GM18868 (cell line): ENCODE data around the gene NUS1.
A peak's percentile ranks its signal among the peaks of the same experiment; 100 is the strongest.
"Not testable (repeated sequence)": the region's sequence is repeated elsewhere in the genome, so short reads cannot be mapped to it uniquely, and the experiment has no call there.

Source experiments
- ATAC-seq: cut with Tn5 transposase; IDR thresholded peaks from one replicate; pipeline ENCODE4 v1.9.1; 2021; ENCODE audit warnings: mild to moderate bottlenecking, moderate library complexity; ENCODE audit not compliant: unreplicated experiment

The NUS1 gene

DNA sequence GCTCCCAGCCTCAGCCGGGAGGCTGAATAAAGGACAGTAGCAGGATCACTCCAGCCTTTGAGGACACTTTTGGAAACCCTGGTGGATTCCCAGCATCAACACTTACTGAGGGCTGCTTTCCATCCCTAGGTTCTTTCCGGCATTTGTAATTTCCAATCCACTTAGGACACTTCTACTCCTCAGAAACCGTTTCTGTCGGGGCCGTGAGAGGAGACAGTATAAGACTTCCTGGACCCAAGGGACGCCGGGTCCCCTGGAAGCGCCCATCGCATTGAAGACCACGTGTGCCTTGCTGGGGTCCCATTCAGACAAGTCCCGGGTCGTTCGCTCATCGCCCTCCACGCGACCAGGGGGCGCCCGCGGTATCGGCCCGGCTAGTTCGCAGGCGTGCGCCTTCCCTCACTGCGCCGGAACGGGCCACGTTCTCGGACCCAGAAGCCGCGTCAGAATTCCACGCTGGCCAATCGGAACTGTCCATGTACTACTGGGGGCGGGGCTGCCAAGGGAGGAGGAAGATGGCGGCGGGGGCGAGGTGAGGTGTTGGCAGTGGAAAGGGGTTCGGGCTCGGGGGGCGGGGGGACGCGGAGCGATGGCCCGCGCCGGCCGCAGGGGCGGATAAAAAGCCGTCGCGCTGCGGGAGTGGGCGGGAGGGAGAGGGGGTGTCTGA, at the start of gene NUS1:
TSS of gene NUS1 (plus strand) at position 479 of the 667 bp plus-strand sequence. CDS start 202 bp downstream, outside the sequence.
- ATAC-seq = peak; percentile 97

GRCh38 chr6:117627533-117627932, 47.7 kb upstream of the NUS1 start:
- ATAC-seq = no peak

DNA sequence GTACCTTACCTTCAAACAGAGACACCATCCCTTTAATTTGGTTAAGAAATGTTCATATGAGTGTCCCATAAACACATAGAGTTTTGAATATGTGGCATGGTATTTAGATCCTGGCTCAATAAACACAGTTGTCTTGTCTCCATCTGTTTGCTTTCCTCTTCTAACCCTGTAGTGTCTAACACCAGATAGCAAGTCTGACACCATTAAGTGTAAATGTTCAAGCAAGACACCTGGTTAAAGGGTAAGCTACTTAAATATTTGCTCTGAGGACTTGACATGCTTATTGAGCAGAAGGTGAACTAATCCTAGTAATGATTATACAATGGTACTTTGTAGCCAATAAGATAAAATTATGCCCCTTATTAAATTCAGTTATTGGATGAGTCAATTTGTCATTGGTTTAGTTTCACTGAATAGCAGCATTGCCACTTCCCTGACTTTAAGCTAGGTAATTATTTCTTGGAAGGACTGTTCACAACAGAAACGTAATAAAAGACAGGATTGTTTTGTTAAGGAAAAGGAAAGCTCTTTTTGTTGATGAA, 46.1 kb upstream of the NUS1 start:
- ATAC-seq = no peak

- ATAC-seq = no peak
Measured at GRCh38 chr6:117637770-117638169, 37.5 kb upstream of the NUS1 start.

DNA sequence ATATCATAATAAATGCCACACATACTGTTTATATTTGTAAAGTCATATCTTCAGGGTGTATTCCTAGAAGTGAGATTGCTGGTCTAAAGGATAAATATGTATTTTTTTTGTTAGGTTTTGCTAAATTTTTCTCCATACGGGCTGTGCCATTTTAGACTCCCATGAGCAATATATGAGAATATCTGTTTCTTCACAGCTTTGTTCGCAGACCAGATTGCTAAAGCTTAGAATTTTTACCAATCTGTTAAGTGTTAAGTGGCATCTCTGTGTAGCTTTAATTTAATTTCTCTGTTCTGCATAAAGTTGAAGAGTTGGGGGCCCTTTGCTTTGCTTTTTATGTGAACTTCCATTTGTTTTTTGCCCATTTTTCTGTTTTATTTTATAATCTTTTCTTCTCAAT, 32.3 kb upstream of the NUS1 start:
- ATAC-seq = no peak

- ATAC-seq = not testable (repeated sequence)
Measured at GRCh38 chr6:117651984-117652383, 23.3 kb upstream of the NUS1 start.

GRCh38 chr6:117653949-117654348, 21.3 kb upstream of the NUS1 start:
- ATAC-seq = no peak

- ATAC-seq = no peak
Measured at GRCh38 chr6:117655380-117655779, 19.9 kb upstream of the NUS1 start.

GRCh38 chr6:117666881-117667280, 8.4 kb upstream of the NUS1 start:
- ATAC-seq = no peak

DNA sequence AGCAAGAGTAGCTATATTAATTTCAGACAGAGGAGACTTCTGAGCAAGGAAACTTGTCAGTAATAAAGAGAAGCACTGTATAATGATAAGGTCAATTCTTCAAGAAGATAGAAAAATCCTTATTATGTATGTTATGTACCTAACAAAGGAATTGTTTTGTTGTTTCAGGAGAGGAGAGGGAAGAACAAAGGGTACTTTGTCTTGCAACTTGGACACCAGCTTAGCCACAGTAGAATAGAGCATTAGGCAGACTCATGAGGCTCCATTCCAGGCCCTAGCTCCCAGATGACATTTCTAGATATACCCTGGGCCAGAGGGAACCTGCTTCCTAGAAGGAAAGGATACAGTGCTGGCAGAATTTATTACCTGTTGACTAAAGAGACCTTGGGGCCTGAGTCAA, 6.5 kb upstream of the NUS1 start:
- no peak for ATAC-seq

GRCh38 chr6:117674503-117674902, 766 bp upstream of the NUS1 start:
- no peak for ATAC-seq

- ATAC-seq = peak; percentile 20
Measured at GRCh38 chr6:117675658-117676301, 511 bp downstream of the NUS1 start.

DNA sequence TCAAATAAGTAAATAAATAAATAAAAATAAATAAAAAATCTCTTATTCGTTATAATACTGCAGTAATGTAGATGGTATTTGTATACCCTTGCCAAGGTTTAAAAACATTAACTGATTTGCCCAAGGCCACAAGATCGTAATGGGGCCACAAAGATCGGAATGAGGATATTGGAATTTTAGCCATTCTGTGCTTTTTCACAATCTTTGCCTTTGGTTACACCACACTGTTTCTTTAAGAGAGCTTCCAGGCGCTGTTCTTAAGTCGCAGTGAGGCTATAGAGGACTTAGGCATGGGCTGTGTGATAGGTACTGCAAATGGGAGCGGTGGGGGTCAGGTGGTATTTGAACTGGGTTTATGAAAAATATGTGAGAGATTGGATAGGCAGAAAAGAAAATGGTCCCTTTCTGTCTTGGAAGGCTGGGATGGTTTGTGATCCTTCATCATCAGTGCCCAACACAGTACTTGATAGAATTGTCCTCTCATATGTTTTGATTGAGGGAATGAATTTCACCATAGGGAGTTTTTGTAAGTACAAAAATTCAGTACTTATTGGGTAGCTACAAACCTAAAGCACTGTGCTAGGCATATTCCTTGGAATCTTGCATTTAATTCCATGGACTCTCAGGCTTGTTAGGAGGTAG, 1.4 kb downstream of the NUS1 start:
- ATAC-seq = no peak

DNA sequence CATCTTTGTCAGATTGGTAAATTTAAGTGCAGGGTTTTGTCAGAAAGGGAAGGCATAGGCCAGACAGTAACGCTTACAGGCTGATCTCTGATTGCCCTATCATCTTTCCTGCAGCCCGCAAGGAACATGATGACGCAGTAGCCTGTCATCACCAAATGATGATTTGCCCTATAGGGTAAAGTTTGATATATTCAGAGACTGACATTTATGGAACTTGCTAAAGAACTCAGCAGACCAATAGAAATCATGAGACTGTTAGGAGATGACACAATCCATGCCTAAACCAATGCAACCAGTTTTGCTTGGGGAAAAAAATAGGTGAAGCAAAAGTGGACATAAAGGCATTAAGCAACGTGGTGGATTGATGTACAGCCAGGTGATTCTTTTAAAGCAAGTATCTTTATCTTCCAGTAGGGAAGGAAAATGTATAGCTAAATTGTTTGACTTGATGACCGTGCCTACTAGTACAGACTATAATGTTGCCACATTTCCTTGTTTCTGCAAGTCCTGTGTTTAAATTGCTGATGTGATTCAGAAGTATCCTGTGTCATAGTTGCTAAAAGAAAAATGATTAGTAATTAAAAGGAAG, 2.4 kb downstream of the NUS1 start:
- no peak for ATAC-seq

DNA sequence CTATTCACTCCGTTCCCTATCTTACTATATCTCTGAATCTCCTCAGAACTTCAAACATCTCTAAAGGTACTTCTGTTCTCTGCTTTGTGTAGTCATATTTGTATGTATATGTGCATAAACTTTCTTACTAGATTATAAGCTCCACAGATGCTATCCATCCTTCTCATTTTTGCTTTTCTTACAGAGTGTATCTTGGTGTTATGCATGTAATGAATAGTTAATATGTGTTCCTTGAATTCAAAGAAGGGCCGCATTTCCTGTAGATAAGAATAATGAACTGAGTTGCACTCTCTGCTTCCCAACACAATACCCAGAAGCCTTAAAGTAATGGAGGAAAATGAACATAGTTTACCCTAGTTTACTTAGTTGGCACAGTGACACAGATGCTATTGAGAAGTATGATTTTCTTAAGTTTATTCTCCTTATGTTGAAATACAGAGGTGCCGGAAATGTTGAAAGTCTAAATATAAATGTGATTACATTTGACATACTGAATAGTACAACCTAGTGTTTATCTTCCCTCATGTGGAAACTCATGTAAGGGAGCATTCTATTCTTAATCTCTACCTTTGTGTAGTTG, 6.0 kb downstream of the NUS1 start:
- no peak for ATAC-seq

- ATAC-seq = no peak
Measured at GRCh38 chr6:117684749-117685148, 9.5 kb downstream of the NUS1 start.

DNA sequence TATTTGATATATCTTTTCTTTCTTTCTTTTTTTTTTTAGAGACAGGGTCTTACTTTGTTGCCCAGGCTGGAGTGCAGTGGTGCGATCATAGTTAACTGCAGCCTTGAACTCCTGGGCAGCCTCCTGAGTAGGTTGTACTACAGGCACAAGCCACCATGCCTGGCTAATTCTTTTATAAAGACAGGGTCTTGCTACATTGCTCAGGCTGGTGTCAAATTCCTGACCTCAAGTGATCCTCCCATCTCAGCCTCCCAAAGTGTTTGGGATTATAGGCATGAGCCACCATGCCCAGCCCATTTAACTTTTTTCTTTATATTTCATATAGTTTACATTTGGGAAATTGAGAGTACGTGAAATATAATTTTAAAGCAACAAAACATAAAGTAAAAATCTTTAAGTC, 10.1 kb downstream of the NUS1 start:
- ATAC-seq = no peak

DNA sequence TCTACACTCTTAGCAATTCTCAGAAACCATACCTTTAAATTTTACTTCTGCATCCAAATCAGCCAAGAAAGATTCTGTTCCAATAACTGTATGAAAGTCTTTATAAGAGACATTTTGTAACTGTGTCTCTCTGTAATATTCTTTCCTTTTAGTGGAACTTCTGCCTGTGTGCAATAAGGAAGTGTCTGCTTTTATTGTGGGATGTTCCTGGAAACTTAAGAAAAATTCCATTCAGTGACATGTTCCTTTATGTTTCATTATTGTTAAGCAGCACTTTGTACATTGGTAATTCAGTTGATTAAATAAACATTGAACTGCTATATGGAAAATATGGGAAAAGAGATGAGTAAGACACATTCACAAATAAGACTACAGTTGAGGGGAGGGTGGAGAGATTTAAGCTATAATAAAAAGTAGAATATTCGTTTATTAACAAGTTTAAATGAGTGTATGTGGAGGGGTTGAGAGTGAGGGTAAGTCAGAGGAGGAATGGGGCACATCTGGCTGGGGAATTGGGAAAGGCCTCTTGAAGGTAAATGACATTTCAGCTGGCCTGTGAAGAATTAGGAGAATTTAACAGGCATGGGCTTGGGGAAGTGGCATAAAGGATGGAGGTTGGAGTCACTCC, 11.9 kb downstream of the NUS1 start:
- no peak for ATAC-seq

GRCh38 chr6:117689584-117689983, 14.3 kb downstream of the NUS1 start:
- ATAC-seq = not testable (repeated sequence)

- ATAC-seq = peak; percentile 4
Measured at GRCh38 chr6:117706504-117706903, 31.2 kb downstream of the NUS1 start.
